ENCODE measurements around the gene GRIN3B. TPM values are rescaled to one million over a fixed set of nuclear protein-coding genes. Genes with fewer than 3 reads are reported as not detected.

GRIN3B gene
- total RNA-seq (2012; rRNA removed) = under 0.01 and 0.28 TPM in 2 replicates
- polyA plus RNA-seq (2012; rRNA removed) = 0.91 and 1.8 TPM in 2 replicates
- 1.0 and 2.6 TPM in 2 replicates for polyA plus RNA-seq (2012; cell fraction: cytosol; rRNA removed)
- 6.9 and 13.4 TPM in 2 replicates for polyA plus RNA-seq (2012; cell fraction: nucleus; rRNA removed; ENCODE audit: low replicate concordance)
- percentile 25 among the genes with signal in this experiment for Bru-seq, nascent RNA
- BruChase-seq, experiment 1, labeled RNA remaining after a 6-hour chase = percentile 21 among the genes with signal in this experiment
- BruChase-seq, experiment 2, labeled RNA remaining after a 2-hour chase = percentile 33 among the genes with signal in this experiment
- long read RNA-seq, partial matches to known transcripts = 6 of 11 reads
- long read RNA-seq, other reads (novel, unspliced or antisense) = 4 of 11 reads

GRCh38 chr19:1000095-1000494, at the start of gene GRIN3B:
Gene GRIN3B (plus strand): TSS chr19:1000419. CDS start chr19:1000438, 19 bp downstream.
- H2BK120ac ChIP-seq (ENCODE audit: low read depth, low read length) = no peak within 1 kb of the TSS
- no peak within 1 kb of the TSS for H2BK15ac ChIP-seq (ENCODE audit: low read depth, low read length)
- peaks cover 44% of the 10 kb centered on the region for H3K27me3 ChIP-seq (ENCODE audit: control insufficient read depth, insufficient read depth, low read length)
- no peak within 1 kb of the TSS for H2BK20ac ChIP-seq (ENCODE audit: low read depth, low read length)
- 4% methylated on average over 19 of the region's 43 CpGs; no CpG with 5 or more reads in 1 of the 2 experiments for WGBS, 2 experiments (ENCODE audit: extremely low coverage in 2 of 2, insufficient read length in 1 of 2)
- H3K18ac ChIP-seq (ENCODE audit: low read depth, low read length) = no peak within 1 kb of the TSS
- BruUV-seq (replicated peaks) = no TSS peak
- H4K91ac ChIP-seq (ENCODE audit: insufficient read depth, low read depth, low read length) = no peak within 1 kb of the TSS
- no peak within 1 kb of the TSS for H3K56ac ChIP-seq (ENCODE audit: extremely low read depth, insufficient read depth, low read length)
- TF ChIP-seq MAFK (IDR thresholded peaks at IDR 0.05; ENCODE audit: low read depth, low read length) = no peak
- TF ChIP-seq POLR2A (IDR thresholded peaks at IDR 0.05; ENCODE audit: low read depth, low read length) = no peak
- TF ChIP-seq SMC3 (IDR thresholded peaks at IDR 0.05; ENCODE audit: low read depth, low read length) = peak; percentile 22; the same call in 1 of the 2 replicates
- TF ChIP-seq MAZ (IDR thresholded peaks at IDR 0.05; ENCODE audit: borderline replicate concordance, low read depth, low read length) = peak; percentile 47; the same call in 1 of the 2 replicates
- no peak for TF ChIP-seq RCOR1 (IDR thresholded peaks at IDR 0.05; ENCODE audit: insufficient replicate concordance, low read length)
- TF ChIP-seq RAD21 (IDR thresholded peaks at IDR 0.05; ENCODE audit: low read length) = peak; percentile 35; the same call in 1 of the 2 replicates
- peak; percentile 58 for TF ChIP-seq CTCF (conservative IDR thresholded peaks at IDR 0.05; ENCODE audit: low read depth, low read length)
- no peak for TF ChIP-seq ELK1 (IDR thresholded peaks at IDR 0.05; ENCODE audit: borderline replicate concordance, low read depth, low read length)
- intact Hi-C loops (cut with micrococcal nuclease) (no loop called here), in situ Hi-C loops (cut with MboI; ENCODE audit: low sequenced_read_pairs) (no loop called here), dilution Hi-C loops (cut with HindIII; ENCODE audit: low sequenced_read_pairs, unreplicated experiment) (no loop called here)
- no peak within 1 kb of the TSS for H3K9ac ChIP-seq (ENCODE audit: low read depth, low read length)
- ATAC-seq (ENCODE audit: low read depth) = peak; percentile 57
- no peak within 1 kb of the TSS for H3K27ac ChIP-seq (ENCODE audit: insufficient read depth, low read length)
- ChIA-PET CTCF (interaction anchor here (0.9 kb wide), 1 partner anchor 18 kb away, joined by 3 read pairs; no protein-coding TSS in a partner anchor), POLR2A (ENCODE audit: unreplicated experiment) (no interaction called here)
- H3K4me1 ChIP-seq (ENCODE audit: control insufficient read depth, insufficient read depth, low read length) = peaks cover 5% of the 10 kb centered on the region
- H3K4me2 ChIP-seq (ENCODE audit: low read depth, low read length) = peak within 1 kb of the TSS; percentile 75
- H3K4ac ChIP-seq (ENCODE audit: low read depth, low read length) = no peak within 1 kb of the TSS
- H2AFZ ChIP-seq (replicated peaks; ENCODE audit: low read length, poor library complexity) = peak within 1 kb of the TSS; percentile 87
- peak within 1 kb of the TSS; percentile 42 for H2AK9ac ChIP-seq (replicated peaks; ENCODE audit: low read depth, low read length, poor library complexity)
- no peak within 1 kb of the TSS for H2BK5ac ChIP-seq (ENCODE audit: low read depth, low read length, poor library complexity, severe bottlenecking)
- peak; percentile 40 for DNase-seq
- H3K23ac ChIP-seq (ENCODE audit: low read depth, low read length) = no peak within 1 kb of the TSS
- H4K8ac ChIP-seq (ENCODE audit: low read depth in 2 of 2, low read length in 2 of 2) = no peak within 1 kb of the TSS
- no peaks in the 10 kb centered on the region for H3K9me1 ChIP-seq (ENCODE audit: insufficient read depth, low read length)
- H3K14ac ChIP-seq (replicated peaks; ENCODE audit: low read depth, low read length) = no peak within 1 kb of the TSS
- peaks cover 5% of the 10 kb centered on the region; the same call in 1 of the 2 replicates for H3K36me3 ChIP-seq (ENCODE audit: control insufficient read depth, insufficient read depth, low read length)
- H3K79me1 ChIP-seq (ENCODE audit: low read depth in 1 of 2, low read length in 2 of 2) = no peaks in the 10 kb centered on the region
- no peaks in the 10 kb centered on the region for H3K9me3 ChIP-seq (ENCODE audit: control insufficient read depth, insufficient read depth, low read length)
- H3K4me3 ChIP-seq (ENCODE audit: insufficient read depth, low read depth, low read length) = peak within 1 kb of the TSS; percentile 53
- H4K20me1 ChIP-seq (ENCODE audit: insufficient read depth, low read length) = 0 out of 2 replicates have a peak, but pooled peaks cover 11% of the 10 kb centered on the region
- no peak within 1 kb of the TSS for H4K5ac ChIP-seq (ENCODE audit: low read depth, low read length)
- no peak within 1 kb of the TSS for H2AK5ac ChIP-seq (ENCODE audit: low read depth, low read length)

All from IMR-90 (cell line).